Upper lobe of right lung (tissue), 1 donor: ENCODE measurements around the gene PPP2CA. TPM values are rescaled to one million over a fixed set of nuclear protein-coding genes. Genes with fewer than 3 reads are reported as not detected.
"Not testable (repeated sequence)": the region's sequence is repeated elsewhere in the genome, so short reads cannot be mapped to it uniquely, and the experiment has no call there.

Experiments used
- ATAC-seq: fragments of 200-7000 bp; cut with Tn5 transposase; one replicate; pipeline ENCODE4 v1.9.1; 2020; ENCODE audit warnings: mild to moderate bottlenecking, moderate library complexity
- DNase-seq: peaks from one replicate; pipeline ENCODE4 v3.0.0-alpha.2; 2020
- H3K27ac ChIP-seq: fragments of 200-600 bp; one replicate; pipeline ENCODE4 v1.8.0; 2022
- H3K27me3 ChIP-seq: fragments of 200-600 bp; one replicate; pipeline ENCODE4 v1.8.0; 2022; ENCODE audit warnings: mild to moderate bottlenecking
- H3K36me3 ChIP-seq: fragments of 200-600 bp; one replicate; pipeline ENCODE4 v1.8.0; 2022
- H3K4me1 ChIP-seq: fragments of 200-600 bp; one replicate; pipeline ENCODE4 v1.8.0; 2022
- H3K4me3 ChIP-seq: fragments of 200-600 bp; one replicate; pipeline ENCODE4 v1.8.0; 2022; ENCODE audit warnings: mild to moderate bottlenecking
- H3K9me3 ChIP-seq: fragments of 200-600 bp; one replicate; pipeline ENCODE4 v1.8.0; 2022
- intact Hi-C: fragments of 100-400 bp; cut with DNase I; formaldehyde crosslinking; loops from one replicate; pipeline ENCODE4 v1.11.0; 2022
- total RNA-seq: library from RNA; stranded (reverse); fragmentation: NEBNext Ultra II Directional; extraction: Animal tissue kit (Norgen Biotek cat#: 25700); gene quantifications from one replicate; pipeline ENCODE4 v1.2.1, GENCODE V29; 2021
- TF ChIP-seq, protein P1 (sequence below): fragments of 200-600 bp; IDR thresholded peaks from one replicate; pipeline ENCODE4 v1.8.0; 2022; ENCODE audit warnings: antibody characterized with exemption
- donor health status: DM: no; HTN: yes; CAD: no; lungs with severe emphysema.

Gene PPP2CA
- total RNA-seq, 1 donor from 2014 or later, result 108 TPM

DNA sequence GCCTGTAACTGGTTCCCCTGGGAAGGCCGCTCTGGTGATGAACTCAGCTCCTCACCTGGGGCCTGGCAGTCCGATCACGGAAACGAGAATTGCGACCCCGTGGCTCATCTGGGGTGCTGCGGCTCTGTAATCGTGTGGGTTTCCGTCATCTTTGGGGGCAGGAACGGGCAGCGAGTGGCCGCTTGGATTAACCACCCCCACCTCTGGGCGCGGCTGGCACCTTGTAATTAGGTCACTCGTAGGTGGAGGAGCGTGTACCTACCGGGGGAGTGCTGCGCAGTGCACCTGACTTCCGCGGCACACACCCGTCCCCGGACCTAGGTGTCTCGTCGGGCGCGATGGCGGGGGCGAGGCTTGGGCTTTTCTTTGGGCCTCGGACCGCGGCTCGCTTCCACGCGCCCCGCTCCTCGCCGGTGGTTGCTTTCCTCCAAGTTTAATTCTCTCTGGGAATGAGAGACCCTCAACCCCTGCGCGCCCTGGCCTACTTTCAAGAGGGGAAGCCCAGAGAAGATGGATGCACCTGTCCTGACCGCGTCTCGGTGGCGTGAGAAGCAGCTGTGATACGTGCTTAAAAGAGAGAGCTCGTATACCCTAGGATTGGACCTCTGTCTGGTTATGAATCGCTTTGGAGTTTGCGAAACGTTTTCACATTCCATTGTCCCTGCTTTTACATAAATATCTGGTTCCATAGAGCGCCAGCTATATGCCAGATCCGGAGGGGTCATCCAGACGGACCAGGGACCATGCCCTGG is 744 bp upstream of the PPP2CA start:
- Histone ChIP-seq H3K27ac (peak overlapping the region; percentile 99), H3K4me1 (peaks cover 28% of the 10 kb centered on the region), H3K4me3 (peak overlapping the region; percentile 98), H3K9me3 (no peaks in the 10 kb centered on the region), H3K27me3 (no peaks in the 10 kb centered on the region), H3K36me3 (no peaks in the 10 kb centered on the region)
- TF ChIP-seq, protein P1, sequence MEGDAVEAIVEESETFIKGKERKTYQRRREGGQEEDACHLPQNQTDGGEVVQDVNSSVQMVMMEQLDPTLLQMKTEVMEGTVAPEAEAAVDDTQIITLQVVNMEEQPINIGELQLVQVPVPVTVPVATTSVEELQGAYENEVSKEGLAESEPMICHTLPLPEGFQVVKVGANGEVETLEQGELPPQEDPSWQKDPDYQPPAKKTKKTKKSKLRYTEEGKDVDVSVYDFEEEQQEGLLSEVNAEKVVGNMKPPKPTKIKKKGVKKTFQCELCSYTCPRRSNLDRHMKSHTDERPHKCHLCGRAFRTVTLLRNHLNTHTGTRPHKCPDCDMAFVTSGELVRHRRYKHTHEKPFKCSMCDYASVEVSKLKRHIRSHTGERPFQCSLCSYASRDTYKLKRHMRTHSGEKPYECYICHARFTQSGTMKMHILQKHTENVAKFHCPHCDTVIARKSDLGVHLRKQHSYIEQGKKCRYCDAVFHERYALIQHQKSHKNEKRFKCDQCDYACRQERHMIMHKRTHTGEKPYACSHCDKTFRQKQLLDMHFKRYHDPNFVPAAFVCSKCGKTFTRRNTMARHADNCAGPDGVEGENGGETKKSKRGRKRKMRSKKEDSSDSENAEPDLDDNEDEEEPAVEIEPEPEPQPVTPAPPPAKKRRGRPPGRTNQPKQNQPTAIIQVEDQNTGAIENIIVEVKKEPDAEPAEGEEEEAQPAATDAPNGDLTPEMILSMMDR, result no peak
- intact Hi-C loops, result no loop called here
- ATAC-seq (peak; percentile 82), DNase-seq (no peak)

DNA sequence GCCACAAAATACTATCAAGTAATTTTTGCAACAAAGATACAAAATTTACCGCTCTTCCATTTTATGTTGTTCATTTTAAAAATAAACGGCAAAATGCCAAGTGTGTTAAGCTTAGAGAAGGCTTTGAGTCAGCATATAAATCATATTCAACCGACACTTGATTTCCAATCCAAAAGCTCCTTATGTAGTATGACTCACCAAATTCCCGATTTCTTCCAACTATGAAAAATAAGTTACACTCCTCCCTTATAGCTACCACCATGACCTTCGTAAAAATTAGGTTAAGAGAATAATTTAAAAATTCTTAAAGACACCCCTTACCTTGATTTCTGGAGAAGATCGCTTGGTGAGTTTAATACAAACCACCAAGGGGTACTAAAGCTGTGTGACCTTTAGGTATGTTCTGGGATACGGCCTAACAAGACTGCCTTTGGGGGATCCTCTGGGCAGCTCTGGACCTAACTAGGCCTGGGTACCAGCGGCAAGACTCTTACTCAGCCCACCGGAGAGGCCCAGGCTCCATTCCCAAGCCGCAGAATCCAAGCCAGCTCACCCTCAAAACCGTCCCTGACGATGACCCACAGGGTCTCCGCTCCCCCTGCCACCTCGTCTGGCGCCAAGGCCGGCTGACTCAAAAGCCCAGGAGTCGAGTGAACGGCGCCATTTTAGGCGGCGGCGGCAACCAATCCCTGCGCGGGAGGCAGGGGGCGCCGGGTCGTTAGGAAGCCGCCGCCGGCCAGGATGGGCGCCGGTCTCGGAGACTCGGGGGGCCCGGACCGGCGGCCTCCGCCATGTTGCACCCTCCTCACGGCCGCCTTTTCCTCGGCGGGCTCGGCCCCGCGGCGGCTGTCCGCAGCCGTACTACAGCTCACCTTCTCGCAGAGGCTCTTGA is 739 bp downstream of the PPP2CA start:
- Histone ChIP-seq H3K4me1 (peaks cover 42% of the 10 kb centered on the region), H3K4me3 (peak overlapping the region; percentile 98), H3K27me3 (no peaks in the 10 kb centered on the region), H3K27ac (peak overlapping the region; percentile 99), H3K9me3 (no peaks in the 10 kb centered on the region), H3K36me3 (peaks cover 6% of the 10 kb centered on the region)
- peak; percentile 51 for ATAC-seq
- peak; percentile 81 for DNase-seq
- TF ChIP-seq, protein P1, result peak; percentile 31
- intact Hi-C loops, result no loop called here

GRCh38 chr5:134223406-134224248 is 2.2 kb downstream of the PPP2CA start:
- DNase-seq (no peak), ATAC-seq (no peak)
- intact Hi-C loops, result no loop called here
- TF ChIP-seq, protein P1, result no peak
- H3K4me1 ChIP-seq, result peaks cover 54% of the 10 kb centered on the region
- peak overlapping the region; percentile 98 for H3K4me3 ChIP-seq
- no peaks in the 10 kb centered on the region for H3K27me3 ChIP-seq
- H3K27ac ChIP-seq, result peak overlapping the region; percentile 99
- no peaks in the 10 kb centered on the region for H3K9me3 ChIP-seq
- H3K36me3 ChIP-seq, result peaks cover 11% of the 10 kb centered on the region

DNA sequence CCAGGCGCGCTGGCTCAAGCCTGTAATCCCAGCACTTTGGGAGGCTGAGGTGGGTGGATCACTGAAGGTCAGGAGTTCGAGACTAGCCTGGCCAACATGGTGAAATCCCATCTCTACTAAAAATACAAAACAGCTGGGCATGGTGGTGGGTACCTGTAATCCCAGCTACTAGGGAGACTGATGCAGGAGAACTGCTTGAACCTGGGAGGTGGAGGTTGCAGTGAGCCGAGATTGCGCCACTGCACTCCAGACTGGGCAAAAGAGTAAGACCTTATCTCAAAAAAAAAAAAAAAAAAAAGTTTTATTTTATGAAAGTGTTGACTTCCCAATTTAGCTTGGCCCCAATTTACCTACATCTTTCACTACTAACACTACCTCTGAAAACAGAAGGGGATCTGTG is 4.2 kb downstream of the PPP2CA start:
- ATAC-seq, H3K9me3 ChIP-seq, DNase-seq, H3K4me3 ChIP-seq, H3K27ac ChIP-seq, H3K27me3 ChIP-seq, intact Hi-C loops: not testable (repeated sequence)
- H3K36me3 ChIP-seq, result peaks cover 11% of the 10 kb centered on the region
- peaks cover 64% of the 10 kb centered on the region for H3K4me1 ChIP-seq

DNA sequence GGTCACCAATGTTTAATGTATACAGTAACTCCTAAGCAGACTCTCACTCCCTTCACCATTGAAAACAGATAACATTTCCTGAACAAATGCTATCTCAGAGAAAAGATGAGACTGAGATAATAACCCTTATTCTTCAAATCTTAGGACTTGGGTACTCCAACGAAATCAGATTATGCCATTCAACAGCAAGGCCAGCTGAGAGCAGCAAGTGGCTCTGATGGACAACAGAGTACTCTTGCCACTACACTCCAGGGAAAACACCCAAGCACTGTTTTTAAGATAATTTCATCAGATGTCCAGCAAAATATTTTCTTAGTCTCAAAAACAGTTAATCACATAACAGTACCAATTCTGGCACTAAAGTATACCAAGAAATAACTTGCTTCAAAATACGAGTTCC is 10.1 kb downstream of the PPP2CA start:
- H3K27ac ChIP-seq, result no peak overlapping the region
- no peak overlapping the region for H3K4me3 ChIP-seq
- H3K4me1 ChIP-seq, result peaks cover 54% of the 10 kb centered on the region
- DNase-seq, result no peak
- peaks cover 9% of the 10 kb centered on the region for H3K36me3 ChIP-seq
- ATAC-seq, result no peak
- intact Hi-C loops, result no loop called here
- H3K9me3 ChIP-seq, result no peaks in the 10 kb centered on the region
- no peaks in the 10 kb centered on the region for H3K27me3 ChIP-seq
- TF ChIP-seq, protein P1, result no peak

GRCh38 chr5:134211263-134212031 is 14.4 kb downstream of the PPP2CA start:
- H3K9me3 ChIP-seq, H3K4me3 ChIP-seq, ATAC-seq: not testable (repeated sequence)

More at GRCh38 chr5:134211263-134212031, 14.4 kb downstream of the PPP2CA start:
- H3K27ac ChIP-seq, H3K36me3 ChIP-seq, H3K27me3 ChIP-seq, DNase-seq, intact Hi-C loops: not testable (repeated sequence)
- peaks cover 16% of the 10 kb centered on the region for H3K4me1 ChIP-seq
